ENCODE data around the gene PRM1. TPM values are rescaled to one million over a fixed set of nuclear protein-coding genes. Genes with fewer than 3 reads are reported as not detected.

The PRM1 gene
- total RNA-seq, 1 donor: not detected

DNA sequence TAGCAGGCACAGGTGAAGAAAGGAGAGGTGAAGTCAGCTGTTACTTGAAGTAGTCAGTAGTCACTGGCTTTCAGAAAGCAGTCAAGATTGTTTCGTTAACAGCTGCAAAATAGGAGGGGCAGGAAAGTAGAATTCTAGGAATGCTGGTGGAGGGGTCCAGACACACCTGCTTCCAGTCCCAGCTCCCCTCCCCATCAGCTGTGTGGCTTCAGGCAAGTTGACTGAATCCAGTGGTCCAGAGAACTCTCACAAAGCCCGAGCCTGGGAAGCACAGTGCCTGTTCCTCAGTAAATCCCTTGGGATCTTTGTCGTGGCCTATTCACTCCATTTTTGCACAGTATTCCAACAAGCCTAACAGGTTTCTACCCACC is 20.5 kb downstream of the PRM1 start:
- no peak for TF ChIP-seq CTCF (IDR thresholded peaks at IDR 0.05; ENCODE audit: insufficient read depth, low read depth, low read length)
- H3K4me3 ChIP-seq (ENCODE audit: low read depth, low read length): no peak overlapping the region
- no peak for DNase-seq (ENCODE audit: low read depth)

DNA sequence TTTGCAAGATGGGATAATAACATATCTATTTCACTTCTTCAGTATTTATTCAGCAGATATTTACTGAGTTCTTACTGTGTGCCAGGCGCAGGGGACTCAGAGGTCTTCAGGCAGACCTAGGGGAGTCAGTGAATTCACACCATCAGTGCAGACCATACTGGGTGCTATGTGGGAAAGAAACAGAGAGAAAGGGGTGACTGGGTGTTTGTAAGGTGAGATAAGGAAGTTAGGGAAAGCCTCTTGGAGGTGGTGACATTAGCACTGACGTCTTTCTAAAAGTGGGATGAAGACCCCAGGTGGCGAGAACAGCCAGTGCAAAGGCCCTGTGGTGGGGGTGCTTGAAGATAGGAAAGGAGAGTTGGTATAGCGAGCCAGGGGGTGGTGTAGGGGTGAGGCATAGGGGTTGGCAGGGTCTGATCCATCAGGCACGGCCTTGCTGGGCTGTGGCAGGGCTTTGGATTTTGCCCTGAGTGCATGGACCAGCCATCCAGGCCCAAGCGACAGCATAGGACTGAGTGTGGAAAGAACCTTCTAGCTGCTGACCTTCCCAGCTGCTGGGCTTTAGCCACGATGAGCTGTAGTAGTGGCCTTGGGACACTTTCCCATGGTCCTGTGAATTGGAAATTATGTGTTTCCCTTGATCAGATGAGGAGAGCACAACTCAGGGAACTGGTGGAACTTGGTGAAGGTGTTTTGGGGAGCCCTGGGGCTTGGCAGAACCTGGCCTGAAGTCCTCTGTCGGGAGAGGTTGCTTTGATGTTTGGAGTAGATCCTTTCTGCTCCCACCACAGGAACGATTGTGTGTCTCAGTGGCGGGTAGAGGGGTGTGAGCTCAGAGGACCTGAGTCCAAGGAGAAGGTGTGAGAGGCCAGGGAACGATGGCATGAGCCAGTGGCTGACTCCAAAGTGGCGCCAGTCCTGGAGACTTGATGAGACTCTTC is 21.2 kb downstream of the PRM1 start:
- no peak for TF ChIP-seq CTCF (IDR thresholded peaks at IDR 0.05; ENCODE audit: insufficient read depth, low read depth, low read length)

DNA sequence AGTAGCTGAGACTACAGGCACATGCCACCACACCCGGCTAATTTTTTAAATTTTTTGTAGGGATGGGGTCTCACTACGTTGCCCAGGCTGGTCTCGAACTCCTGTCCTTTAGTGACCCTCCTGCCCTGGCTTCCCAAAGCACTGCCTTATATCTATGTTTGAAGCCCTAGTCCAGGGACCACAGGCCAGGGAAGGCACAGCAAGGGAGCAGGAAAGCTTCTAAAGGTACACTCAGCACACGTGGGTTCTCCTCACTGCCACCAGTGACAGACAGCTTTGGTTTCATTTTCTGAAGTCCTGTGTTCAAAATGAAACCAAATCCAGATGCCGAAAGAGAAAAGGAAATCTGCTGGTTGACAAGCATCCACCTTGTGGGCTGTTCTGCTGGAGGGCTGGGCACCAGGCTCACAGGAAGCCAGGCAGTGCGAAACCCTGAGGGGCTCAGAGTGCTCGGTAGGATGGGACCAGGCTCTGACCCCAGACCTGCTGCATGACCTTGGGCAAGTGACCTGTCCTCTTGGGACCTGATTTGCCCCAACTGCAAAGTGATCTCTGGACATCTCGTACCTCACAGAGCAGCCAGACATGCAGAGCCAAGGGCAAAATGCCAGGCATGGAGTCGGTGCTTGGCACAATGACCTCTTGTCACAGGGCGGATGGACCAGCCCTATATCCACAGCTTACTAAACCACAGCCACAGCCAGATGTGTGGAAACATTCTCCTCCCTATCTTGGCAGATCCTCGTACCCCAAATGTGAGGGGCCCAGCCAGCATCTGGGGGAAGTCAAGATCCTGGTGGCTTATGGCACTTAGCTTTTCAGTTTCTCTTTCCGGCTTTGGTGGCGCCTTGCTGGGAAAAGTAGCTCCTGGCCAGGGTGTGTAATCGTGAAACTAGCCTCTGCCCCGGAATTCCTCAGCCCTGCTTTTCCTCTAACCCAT is 22.3 kb downstream of the PRM1 start:
- no peak overlapping the region for H3K4me3 ChIP-seq (ENCODE audit: low read depth, low read length)
- no peak for TF ChIP-seq CTCF (IDR thresholded peaks at IDR 0.05; ENCODE audit: insufficient read depth, low read depth, low read length)
- DNase-seq (ENCODE audit: low read depth): peak; percentile 68

More for the DNA sequence above, 21.2 kb downstream of the PRM1 start:
- no peak for DNase-seq (ENCODE audit: low read depth)
- no peak overlapping the region for H3K4me3 ChIP-seq (ENCODE audit: low read depth, low read length)

DNA sequence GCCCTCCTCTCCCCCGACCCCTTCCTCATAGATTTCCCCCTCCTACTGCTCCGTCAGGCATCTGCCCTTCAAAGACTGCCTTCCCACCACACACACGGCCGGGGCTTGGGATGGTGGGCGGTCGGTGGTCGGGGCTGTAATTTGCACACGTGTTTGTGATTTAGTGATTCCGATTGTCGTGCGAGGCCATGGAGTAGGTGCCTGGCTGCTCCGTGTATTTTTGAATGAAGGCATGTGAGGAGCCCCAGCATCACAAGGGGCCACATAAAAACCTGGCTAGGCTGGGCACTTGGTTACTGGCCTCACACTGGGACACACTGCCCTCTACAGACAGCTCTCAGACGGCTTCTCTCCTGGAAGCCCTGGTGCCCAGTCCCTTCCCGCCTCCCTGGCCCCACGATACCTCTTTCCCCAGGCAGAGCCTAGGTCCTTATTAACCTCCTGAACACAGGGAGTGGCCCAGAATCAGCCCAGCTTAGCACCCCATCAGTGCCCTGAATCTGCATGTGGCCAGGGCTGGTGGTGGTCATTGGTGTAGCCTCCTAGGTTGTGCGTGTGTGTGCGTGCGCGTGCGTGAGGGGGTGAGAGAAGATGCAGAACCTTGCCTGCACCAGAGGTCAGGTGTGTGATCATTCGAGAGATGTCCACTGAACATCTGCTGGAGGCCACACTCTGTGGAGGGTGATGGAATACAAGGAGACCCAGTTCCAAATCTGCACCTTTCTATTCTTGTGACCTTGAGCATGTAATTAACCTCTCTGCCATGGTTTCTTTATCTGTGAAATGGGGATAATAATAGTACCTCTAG is 23.8 kb downstream of the PRM1 start:
- peak overlapping the region; percentile 75 for H3K4me3 ChIP-seq (ENCODE audit: low read depth, low read length)
- peak; percentile 84 for DNase-seq (ENCODE audit: low read depth)
- peak; percentile 83 for TF ChIP-seq CTCF (IDR thresholded peaks at IDR 0.05; ENCODE audit: insufficient read depth, low read depth, low read length)

DNA sequence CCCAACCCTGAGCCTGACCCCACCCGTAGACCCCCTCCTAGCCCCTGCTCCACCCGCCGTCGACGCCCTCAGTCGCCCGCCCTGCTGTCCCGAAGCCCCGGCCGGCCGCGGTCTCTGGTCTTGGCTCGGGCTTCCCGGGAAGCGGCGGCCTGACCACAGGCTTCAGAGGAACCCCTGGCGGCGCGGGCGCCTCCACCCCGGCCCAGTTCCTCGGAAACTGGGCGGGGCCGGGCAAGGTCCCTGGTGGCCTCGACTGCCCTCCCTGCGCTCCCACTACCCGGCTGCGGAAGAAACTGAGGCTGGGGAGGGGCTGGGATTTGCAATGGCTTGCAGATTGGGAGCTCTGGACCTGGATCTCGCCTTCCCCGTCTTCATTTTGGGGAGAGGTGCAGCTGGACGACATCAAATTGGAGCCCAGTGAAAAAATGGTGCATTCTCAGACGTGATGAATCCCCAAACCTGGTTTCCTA is 24.4 kb downstream of the PRM1 start:
- TF ChIP-seq CTCF (IDR thresholded peaks at IDR 0.05; ENCODE audit: insufficient read depth, low read depth, low read length): no peak
- peak overlapping the region; percentile 75 for H3K4me3 ChIP-seq (ENCODE audit: low read depth, low read length)
- peak; percentile 73 for DNase-seq (ENCODE audit: low read depth)

All from fibroblast of villous mesenchyme (primary cell).